ENCODE results near the gene FOXP2.
"Not testable (repeated sequence)": the region's sequence is repeated elsewhere in the genome, so short reads cannot be mapped to it uniquely, and the experiment has no call there.

The FOXP2 gene

DNA sequence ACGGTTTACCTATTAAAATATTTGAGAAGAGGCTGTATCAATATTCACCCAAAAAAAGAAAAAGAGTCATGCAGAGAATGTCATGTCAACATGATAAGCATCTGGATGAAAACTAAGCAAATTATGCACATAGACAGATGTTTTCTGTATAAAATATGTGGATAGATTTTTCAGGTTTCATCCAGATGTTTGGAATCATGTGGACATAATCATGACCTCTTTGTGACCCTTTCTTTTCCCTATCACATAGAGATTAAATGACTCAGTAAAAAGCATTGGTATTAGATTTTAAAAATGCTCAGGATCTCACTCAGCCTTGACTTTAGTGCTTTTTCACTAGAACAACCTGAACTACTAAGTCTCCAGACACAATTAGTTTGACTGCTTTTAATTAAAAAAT is 90.0 kb downstream of the FOXP2 start:
- no peak for DNase-seq (ENCODE audit: low spot score)

DNA sequence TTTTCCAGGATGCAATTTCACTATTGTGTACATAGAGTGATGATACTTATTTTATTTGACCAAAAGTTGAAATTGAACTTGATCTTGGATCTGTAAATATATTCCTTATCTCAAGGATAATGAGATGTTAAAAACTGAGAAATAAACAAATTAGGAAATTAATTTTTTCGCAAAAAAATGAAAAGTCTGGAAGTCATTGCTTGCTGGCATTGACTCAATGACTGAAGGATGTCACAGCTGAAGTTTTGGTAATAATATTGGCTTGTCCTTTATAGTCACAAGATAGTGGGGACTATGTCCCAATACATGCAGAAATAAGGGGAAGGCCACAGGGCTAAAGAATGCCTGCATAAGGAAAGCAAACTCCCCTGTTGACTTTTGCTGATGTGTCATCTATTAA is 92.8 kb downstream of the FOXP2 start:
- DNase-seq (ENCODE audit: low spot score), result no peak

DNA sequence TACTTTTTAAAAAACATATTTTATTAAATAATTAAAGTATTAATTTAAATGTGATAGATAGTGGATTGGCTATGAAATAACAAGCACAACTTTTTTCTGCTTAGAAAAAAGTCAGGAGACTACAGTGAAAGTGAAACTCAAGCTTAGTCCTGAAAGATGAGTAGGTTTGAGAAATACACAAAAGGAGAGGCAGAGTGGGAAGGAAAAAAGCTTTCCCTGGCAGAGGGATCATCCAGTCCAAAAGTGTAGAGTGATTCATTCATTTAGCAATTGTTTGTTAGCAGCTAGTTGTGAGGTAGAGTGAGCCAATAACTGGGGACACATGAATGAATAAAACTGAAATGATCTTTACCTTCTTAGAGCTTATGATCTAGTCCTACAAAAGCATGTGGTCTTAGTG is 93.5 kb downstream of the FOXP2 start:
- no peak for DNase-seq (ENCODE audit: low spot score)

- not testable (repeated sequence) for DNase-seq (ENCODE audit: low spot score)
These were observed 96.2 kb downstream of the FOXP2 start for GRCh38 chr7:114510824-114511223.

- no peak for DNase-seq (ENCODE audit: low spot score)
These were observed 104.6 kb downstream of the FOXP2 start for GRCh38 chr7:114519240-114519639.

GRCh38 chr7:114522081-114522480 is 107.5 kb downstream of the FOXP2 start:
- no peak for DNase-seq (ENCODE audit: low spot score)

- no peak for DNase-seq (ENCODE audit: low spot score)
These were observed 113.0 kb downstream of the FOXP2 start for GRCh38 chr7:114527589-114527988.

GRCh38 chr7:114530057-114530611 is 115.5 kb downstream of the FOXP2 start:
- DNase-seq (ENCODE audit: low spot score), result no peak

- DNase-seq (ENCODE audit: low spot score), result no peak
These were observed 116.7 kb downstream of the FOXP2 start for GRCh38 chr7:114531326-114531725.

DNA sequence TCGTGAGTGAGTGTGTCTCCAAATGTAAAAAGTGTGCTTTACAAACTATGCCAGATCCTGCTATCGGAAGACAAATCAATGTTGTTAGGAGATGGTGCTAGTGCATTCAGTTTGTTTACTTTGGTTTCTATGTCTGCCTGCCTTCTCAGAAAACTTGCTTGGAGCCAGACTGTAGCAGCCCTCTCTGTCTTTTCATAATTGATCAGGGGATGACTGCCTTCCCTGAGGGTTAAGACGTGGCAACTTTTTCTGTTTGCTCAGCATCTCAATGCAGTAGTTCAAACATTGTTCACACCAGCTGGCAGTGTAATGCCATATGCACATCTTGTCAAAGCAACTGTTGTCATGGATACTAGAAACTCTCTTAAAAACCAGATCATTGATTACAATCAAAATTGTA is 118.5 kb downstream of the FOXP2 start:
- DNase-seq (ENCODE audit: low spot score), result no peak

DNA sequence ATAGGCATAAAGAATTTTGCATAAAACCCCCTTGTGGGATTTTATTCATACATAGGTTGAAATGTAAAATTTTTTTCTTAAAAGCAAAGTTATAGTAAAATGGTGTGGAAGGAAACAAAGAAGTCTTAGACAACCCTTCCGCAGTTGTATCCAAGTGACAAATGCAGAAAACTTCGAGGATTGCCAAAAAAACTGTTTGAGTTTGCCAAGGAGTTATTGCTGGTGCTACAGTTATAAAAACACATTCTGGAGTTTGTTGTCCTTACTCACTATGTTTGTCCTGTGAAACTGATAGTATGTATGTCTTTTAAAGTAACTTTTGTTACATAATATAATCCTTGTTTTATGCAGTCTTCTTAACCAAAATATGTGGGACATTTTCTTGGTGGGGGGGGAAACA is 120.3 kb downstream of the FOXP2 start:
- no peak for DNase-seq (ENCODE audit: low spot score)

DNA sequence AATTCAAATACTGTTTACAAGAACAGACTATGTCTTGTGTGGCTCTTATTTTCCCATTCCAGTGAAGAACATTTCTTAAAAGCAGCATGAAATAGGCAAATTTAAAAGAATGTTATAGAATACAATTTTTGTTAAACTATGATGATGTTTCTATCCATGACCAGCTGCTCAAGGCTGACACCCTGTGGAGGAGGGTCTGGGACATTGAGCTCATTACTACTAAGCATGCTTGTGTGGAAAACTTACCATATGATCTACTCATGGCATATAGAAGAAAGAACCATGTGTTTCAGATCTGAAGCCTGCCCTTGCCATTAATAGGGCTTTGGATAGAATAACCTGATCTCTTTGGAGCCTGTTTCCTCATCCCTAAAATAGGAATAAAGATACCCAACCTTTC is 125.0 kb downstream of the FOXP2 start:
- no peak for DNase-seq (ENCODE audit: low spot score)

DNA sequence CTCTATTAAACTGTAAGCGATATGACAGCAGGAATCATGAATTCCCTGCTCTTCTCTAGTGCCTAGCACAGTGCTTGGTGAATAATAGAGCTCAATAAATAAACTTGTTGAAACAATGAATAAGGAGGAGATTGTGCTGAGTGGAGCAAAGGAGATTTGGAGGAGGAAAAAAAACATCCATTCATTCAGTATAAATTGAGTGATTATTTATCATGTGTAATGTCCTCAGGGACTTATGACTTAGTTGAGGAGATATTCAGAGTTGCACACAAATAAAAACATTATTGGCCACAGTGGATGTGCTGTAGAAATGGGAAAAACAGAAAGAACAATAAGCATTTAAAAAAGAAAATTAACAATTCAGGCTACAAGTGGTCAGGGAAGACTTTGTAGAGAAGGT is 125.7 kb downstream of the FOXP2 start:
- DNase-seq (ENCODE audit: low spot score), result no peak

GRCh38 chr7:114547346-114547745 is 132.7 kb downstream of the FOXP2 start:
- DNase-seq (ENCODE audit: low spot score), result not testable (repeated sequence)

DNA sequence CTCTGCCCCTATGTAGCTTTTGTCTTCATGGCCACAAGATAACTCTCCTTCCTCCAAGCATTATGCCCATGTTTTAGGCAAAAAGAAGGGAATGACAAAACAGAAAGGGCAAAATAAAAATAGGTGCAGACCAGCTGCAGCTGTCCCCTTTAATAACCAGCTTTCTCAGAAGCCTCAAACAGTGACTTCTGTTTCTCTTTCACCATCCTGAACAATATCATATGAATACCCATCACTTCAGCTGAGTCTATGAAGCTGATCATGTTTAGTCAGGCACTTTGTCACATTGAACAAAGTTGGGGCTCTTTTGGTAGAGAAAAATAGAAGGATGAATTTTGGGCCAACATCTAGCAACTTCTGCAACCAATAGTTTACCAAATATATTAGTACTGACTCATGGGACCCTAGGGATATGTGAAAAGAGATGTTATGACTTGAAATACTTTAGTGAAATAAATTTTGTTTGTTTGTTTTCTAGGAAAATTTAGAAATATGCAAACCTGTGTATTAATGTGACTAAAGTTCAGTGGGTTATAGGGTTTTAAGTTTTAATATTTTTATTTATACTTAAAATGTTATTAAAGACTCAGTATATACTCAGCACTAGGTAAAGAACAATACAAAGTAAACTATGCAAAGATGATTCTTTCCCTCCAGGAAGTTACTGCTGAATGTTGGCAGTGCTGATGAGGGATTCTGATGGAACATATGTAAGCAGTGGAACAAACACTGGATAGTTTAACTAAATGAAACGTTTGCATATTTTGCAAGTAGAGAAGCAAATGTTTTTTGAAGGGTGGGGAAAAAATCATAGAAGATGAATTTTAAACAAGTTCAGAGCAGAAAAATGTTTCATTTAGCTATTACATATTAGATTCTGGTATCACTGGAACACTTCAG is 133.7 kb downstream of the FOXP2 start:
- DNase-seq (ENCODE audit: low spot score), result no peak

- DNase-seq (ENCODE audit: low spot score), result no peak
These were observed 140.3 kb downstream of the FOXP2 start for GRCh38 chr7:114554781-114555537.

DNA sequence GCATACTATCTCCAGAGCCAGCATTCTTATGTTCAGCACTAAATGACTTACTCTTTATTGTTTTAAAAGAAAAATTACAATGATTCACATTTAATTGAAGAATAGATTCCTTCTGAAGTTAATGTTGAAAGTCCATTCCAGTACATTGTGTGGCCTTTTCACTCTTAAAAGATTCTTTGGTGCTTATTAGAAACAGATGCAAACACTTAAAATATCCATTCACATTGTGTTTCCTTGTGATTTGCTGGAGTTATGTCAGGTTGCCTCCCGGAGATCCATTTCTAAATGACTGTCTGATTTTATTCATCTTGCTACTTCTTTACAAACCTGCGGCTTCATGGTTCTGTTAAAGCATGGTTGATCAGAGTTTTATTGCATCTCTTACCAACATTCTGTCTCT is 152.8 kb downstream of the FOXP2 start:
- DNase-seq (ENCODE audit: low spot score), result no peak

DNA sequence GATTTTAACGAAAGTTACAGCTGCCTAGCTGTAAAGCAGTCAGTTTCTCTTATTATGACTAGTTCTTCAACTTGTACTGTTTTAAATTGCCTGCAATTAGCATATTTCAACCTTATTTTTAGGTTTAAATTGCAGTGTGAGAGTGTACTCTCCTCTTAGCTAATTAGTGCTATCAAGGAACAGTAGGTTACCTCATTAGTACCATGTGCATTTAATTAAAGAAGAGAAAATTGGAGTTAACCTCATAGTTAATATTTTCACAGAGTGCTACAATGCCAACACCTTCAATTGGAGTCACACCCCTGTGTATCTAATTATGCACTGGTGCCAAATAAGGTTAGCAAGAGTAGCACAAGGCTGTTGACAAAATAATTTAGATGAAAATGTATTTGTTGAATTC is 154.6 kb downstream of the FOXP2 start:
- DNase-seq (ENCODE audit: low spot score), result no peak

DNA sequence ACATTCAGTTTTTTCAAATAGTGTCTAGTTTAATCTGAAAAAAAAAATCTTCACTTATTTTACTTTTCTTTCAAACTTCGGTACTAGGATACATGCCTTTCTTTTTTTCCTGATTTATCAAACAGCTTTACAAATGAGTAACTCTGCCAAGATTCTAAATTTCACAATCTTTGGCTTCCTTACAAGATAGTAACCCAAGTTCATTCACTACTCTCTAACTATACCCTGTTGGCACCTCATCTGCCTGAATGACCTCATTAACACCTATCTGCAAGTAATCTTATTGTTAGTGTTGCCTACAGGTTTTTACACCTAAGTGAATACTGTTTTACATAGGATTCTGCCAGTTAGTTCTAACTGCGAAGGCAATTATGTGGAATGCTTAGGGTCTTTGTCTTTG is 159.8 kb downstream of the FOXP2 start:
- DNase-seq (ENCODE audit: low spot score), result no peak

- no peak for DNase-seq (ENCODE audit: low spot score)
These were observed 160.5 kb downstream of the FOXP2 start for GRCh38 chr7:114575098-114575497.

DNA sequence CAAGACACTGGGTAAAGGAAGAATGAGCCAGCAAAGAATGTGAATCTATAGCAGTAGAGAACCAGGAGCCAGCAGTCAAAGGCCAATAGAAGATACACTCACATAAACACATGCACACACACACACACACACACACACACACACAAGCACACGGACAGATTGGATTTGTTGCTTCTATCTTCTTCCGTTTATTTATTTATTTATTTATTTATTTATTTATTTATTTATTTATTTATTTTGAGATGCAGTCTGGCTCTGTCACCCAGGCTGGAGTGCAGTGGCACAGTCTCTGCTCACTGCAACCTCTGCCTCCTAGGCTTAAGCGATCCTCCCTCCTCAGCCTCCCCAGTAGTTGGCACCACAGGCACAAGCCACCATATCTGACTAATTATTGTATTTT is 166.3 kb downstream of the FOXP2 start:
- not testable (repeated sequence) for DNase-seq (ENCODE audit: low spot score)

DNA sequence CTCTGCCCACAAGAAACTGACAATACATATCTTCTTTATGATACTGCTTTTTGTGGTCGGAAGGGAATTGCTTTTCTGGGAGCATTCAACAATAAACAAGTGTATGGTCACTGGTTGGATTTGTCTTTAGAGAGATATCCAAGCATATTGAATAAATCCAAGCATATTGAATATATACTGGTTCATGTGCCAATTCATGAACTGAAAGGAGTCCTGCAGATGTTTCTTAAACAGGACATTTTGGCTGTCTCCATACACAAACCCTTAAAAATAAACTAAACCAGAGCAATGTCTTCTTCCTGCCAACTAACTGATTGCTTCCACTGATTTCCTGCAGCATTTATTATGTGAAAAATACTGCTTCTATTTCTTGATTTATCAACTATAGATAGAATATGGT is 173.9 kb downstream of the FOXP2 start:
- no peak for DNase-seq (ENCODE audit: low spot score)

- DNase-seq (ENCODE audit: low spot score), result no peak
These were observed 174.8 kb downstream of the FOXP2 start for GRCh38 chr7:114589436-114589835.
